T-helper 2 cell treated with Interferon-gamma antibody and Interleukin-4, amounts not matched to agents 100 ng/mL and 5 ng/mL, for 36 hours (primary cell): ENCODE results near the gene ZNF384. TPM values are rescaled to one million over a fixed set of nuclear protein-coding genes. Genes with fewer than 3 reads are reported as not detected.
"Not testable (repeated sequence)": the region's sequence is repeated elsewhere in the genome, so short reads cannot be mapped to it uniquely, and the experiment has no call there.

ENCODE experiments used
- intact Hi-C: fragments of 100-400 bp; cut with micrococcal nuclease; formaldehyde crosslinking; loops from one replicate; pipeline ENCODE4 v1.15.1; 2023
- total RNA-seq: library from RNA; stranded (reverse); gene quantifications from 2 replicates; pipeline ENCODE4 v1.2.3, GENCODE V29; 2022

Gene ZNF384
- 86.1 and 91.5 TPM in 2 replicates for total RNA-seq

DNA sequence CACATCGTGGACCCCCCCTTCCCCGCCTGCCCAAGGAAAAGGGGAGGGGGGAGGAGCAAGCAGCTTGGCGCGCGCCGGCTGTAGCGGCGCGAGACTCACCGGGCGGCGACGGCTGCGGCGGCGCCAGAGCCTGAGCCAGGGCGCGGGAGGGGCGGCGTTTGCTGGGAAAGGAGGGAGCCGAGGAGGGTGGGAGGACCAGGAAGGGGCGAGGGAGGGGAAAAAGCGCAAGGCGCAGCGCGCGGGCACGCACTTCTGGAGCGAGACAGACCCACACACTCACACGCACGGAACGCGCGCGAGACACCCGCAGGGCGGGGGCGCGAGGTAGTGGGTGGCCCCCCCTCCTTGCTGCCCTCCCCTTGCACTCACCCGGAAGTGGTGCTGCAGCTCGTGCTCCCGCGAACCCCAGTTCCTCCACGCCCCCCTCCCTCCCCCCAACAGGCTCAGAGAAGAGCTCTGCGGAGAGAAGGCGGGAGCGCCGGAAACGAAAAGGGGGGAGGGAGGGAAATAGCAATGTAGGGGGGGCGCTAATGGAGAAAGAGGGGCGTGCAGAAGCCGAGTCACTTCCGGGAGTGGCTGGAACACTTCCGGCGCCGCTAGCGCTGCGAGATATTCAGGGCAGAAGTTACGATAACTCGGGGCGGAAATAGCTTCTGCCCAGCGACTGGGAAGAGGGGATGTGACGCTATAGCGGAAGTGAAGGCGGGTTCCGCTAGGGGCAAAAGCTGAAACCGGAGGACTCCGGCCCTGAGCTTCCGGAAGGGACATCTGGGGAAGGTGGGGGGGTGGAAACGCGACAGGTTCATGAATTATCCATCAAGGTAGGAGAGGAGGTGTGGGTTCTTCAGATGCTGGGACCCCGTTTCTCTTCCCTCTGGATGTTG is at the start of gene ZNF384:
Gene ZNF384 (minus strand): TSS at position 377 of the 884 bp plus-strand sequence. CDS start 9,855 bp downstream, outside the sequence.
- intact Hi-C loops: loop anchor here (1.0 to 5.0 kb wide), 12 partner anchors 11 to 194 kb away; partner anchors contain the start of genes COPS7A, GAPDH, ING4 and MLF2

DNA sequence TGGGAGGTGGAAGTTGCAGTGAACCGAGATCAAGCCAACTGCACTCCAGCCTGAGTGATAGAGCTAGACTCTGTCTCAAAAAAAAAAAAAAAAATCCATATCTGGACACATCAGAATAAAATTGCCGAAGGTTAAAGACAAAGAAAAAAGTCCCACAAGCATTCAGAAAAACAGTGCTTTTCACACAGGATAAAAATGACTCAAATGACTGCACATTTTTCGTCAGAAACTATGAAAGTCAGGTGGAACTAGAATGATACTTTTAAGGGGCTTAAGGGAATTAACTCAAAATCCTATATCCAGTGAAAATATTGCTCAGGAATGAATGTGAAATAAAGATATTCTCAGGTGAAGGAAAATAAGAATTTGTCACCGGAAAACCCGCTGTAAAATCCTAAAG is 47.6 kb upstream of the ZNF384 start:
- intact Hi-C loops: no loop called here

DNA sequence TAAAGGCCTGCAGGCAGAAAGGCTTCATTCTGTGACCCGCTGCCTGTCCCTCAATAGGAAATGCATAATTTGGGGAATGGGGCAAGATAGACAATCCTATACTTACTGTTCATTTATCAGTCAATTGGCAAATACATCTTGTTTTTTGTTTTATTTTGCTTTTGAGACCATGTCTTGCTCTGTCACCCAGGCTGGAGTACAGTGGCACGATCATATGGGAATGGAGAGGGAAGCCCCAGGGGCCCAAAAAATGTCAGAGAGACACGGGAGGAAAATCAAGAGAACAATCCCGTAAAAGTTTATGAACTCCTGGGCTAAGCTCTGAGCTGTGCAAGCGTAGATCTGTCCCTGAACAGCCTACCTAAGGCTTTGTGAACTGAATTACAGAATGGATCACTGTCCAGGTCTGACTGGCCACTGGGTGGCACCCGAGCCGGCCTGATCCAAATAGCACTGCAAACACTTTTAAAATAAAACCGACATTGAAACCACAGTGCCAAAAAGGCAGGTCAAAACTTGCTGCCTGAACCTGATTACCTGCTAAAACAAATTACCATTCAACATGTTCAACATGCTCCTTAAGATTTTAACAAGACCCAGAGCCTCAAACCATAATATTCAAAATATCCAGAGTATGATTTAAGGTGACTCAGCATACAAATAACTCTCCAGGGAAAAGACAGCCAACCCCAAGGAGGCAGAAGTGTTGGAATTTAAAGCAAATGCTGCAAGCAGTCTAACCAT is 46.4 kb upstream of the ZNF384 start:
- intact Hi-C loops: no loop called here

DNA sequence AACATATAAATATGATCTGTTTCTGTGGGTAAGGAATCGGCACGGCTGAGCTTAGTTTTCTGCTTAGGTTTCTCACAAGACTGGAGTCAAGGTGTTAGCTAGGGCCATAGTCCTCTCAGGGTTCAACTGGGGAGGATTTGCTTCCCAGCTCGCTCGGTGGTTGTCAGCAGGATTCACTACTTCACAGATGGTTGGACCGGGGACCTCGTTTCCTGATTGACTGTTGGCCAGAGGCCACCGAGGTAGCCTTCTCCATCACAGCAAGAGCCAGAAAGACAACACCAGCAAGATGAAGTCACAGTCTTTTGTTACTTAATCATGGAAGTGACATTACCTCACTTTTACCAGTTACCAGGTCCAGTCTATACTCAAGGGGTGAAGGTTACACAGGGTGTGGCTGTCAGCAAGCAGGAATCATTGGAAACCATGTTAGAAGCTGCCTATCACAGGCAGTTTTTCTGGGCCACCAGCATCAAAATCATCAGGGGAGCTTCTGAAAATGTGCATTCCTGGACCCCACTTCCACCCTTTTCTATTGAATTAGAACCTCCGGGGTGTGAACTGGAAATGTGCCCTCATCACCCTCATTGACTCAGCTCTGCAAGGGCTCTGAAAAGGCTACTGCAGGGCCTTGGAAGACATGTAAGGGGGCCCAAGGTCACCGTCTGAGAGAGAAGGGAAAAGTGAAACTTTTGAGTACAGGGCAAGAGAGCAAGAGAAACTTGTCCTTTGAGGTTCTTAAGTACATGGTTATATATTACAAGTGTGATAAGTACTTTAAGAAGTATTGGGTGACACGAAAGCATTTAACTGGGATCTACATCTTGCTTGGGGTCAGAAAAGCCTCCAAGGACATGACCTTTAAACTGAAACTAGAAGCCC is 45.6 kb upstream of the ZNF384 start:
- intact Hi-C loops: no loop called here

DNA sequence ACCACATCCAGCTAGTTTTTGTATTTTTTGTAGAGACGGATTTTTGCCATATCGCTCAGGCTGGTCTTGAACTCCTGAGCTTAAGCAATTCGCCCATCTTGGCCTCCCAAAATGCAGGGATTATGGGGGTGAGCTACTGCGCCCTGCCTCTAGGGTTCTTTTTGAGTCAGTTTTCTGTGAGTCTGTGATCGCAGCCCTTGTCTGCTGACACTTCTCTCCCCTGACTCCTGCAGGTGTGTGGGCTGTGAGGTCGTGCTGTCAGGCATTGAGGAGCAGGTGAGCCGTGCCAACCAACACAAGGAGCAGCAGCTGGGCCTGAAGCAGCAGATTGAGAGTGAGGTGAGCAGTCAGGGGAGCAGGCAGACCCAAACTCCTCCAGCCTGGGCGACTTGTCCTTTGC is 41.0 kb upstream of the ZNF384 start:
- intact Hi-C loops: no loop called here

DNA sequence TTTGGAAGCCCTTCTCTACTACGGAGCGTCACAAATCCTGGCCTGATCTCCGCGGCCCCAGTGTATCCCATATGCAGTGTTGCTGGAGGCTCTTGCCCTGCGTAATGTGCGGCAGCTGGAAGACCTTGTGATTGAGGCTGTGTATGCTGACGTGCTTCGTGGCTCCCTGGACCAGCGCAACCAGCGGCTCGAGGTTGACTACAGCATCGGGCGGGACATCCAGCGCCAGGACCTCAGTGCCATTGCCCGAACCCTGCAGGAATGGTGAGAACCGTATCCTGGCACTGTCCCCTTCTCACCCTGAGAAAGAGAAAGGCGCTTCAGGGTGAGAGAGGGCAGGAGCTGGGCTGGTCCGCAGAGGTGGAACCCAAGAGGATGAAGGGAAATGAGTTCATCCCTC is 40.0 kb upstream of the ZNF384 start:
- intact Hi-C loops: no loop called here

DNA sequence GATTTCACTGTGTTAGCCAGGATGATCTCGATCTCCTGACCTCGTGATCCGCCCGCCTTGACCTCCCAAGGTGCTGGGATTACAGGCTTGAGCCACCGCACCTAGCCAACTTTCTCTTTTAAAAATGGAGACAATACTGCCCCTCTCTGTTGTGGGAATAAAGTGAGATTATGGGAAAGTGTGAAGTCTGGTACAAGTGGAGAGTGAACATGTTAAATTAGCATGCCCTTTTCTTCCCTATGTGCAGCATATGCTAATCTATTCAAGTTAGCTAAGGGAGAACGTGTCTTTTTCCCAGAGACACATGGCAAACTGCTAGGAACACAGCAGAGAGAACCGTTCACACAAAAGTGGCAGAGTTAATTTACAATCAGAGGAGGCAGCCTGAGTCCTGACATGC is 36.2 kb upstream of the ZNF384 start:
- intact Hi-C loops: loop anchor here (2.0 kb wide), 1 partner anchor 63 kb away; the partner anchor contains the start of gene CD4

DNA sequence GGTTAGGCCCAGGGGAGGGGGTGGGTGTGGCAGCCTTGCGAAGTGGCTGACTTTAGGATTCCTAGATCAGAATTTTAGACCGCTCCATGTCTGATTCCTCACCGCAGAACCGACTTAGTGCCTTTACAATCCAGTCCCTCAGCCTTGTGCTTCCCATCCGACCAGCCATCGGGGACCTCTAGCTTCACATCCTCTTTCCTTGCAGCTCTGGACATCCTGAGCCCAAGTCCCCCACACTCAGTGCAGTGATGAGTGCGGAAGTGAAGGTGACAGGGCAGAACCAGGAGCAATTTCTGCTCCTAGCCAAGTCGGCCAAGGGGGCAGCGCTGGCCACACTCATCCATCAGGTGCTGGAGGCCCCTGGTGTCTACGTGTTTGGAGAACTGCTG is 35.2 kb upstream of the ZNF384 start:
- intact Hi-C loops: loop anchor here (1.0 to 2.0 kb wide), 5 partner anchors 29 to 128 kb away; partner anchors contain the start of genes CD4, ING4, MLF2 and USP5

DNA sequence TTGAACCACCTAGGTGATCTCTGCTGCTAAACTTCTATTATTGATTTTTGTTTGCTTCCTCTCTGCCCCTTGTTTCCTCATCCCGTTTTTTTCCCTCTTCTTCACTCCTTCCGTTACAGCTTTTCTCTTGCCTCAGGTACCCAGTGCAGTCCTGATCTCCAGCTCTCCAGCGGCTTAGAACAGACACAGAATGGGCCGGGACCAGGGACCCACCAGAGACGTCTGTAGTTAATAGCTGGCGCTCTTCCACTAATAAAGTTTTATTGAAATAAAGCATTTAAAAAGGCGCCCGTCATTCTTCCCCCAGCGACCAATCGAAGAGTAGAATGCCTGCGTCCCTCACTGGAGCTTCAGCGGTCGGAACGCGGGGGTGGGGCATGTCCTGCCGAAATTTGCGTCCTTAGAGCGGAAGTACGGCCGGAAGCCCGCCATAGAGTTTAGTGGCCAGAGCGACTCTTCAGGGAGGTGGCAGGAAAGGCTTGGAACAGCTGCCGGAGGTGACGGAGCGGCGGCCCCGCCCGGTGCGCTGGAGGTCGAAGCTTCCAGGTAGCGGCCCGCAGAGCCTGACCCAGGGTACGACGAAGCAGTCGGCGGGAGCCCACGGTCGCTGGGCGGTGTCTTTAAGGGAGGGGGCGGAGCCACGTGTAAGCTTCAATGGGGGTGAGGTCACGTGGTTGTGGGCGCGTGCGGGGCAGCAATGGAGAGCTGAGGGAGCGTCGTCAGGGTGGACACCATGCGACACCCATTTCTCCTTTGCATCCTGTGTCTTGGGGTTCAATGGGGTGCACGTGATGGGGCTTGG is 34.6 kb upstream of the ZNF384 start, which contains the start of gene COPS7A:
Gene COPS7A (plus strand): TSS at position 440 of the 802 bp plus-strand sequence. CDS start 611 bp downstream, outside the sequence.
- intact Hi-C loops: loop anchor here (1.0 to 2.0 kb wide), 5 partner anchors 29 to 128 kb away; partner anchors contain the start of genes CD4, ING4, MLF2 and USP5

DNA sequence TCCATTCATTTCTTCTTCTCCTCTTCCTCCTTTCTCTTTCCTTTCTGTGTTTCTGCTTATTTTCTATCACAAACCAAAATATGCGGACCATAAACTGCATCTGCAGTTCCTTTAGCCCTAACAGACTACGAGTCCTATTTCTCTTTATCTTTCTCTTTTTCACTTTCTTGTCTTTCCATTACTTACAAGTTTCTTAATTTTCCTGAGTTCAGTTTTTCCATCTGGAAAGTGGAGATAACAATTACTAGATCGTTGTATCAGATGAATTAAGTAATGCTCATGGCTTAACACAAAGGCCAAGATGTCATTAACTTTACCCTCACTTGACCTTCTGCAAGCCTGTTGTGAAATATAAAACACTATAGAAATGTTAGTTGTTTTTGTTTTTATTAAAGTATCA is 33.7 kb upstream of the ZNF384 start:
- intact Hi-C loops: no loop called here

DNA sequence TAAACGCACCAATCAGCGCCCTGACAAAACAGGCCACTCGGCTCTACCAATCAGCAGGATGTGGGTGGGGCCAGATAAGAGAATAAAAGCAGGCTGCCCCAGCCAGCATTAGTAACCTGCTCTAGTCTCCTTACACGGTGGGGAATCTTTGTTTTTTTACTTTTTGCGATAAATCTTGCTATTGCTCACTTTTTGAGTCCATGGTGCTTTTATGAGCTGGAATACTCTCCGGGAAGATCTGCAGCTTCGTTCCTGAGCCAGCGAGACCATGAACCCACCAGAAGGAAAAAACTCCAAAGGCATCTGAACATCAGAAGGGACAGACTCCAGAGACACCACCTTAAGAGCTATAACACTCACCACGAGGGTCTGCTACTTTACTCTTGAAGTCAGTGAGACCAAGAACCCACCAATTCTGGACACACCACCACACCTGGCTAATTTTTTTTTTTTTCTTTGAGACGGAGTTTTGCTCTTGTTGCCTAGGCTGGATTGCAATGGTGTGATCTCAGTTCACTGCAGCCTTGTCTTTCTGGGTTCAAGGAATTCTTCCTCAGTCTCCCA is 27.8 kb upstream of the ZNF384 start:
- intact Hi-C loops: no loop called here

DNA sequence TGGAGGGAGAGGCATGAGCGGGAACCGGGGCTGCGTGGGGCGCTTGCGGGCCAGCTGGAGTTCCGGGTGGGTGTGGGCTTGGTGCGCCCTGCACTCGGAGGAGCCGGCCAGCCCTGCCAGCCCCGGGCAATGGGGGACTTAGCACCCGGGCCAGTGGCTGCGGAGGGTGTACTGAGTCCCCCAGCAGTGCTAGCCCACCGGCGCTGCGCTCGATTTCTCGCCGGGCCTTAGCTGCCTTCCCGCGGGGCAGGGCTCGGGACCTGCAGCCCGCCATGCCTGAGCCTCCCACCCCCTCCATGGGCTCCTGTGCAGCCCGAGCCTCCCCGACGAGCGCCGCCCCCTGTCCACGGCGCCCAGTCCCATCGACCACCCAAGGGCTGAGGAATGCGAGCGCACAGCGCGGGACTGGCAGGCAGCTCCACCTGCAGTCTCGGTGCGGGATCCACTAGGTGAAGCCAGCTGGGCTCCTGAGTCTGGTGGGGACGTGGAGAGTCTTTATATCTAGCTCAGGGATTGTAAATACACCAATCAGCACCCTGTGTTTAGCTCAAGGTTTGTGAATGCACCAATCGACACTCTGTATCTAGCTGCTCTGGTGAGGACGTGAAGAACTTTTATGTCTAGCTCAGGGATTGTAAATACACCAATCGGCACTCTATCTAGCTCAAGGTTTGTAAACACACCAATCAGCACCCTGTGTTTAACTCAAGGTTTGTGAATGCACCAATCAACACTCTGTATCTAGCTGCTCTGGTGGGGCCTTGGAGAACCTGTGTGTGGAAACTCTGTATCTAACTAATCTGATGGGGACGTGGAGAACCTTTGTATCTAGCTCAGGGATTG is 27.1 kb upstream of the ZNF384 start:
- intact Hi-C loops: not testable (repeated sequence)

DNA sequence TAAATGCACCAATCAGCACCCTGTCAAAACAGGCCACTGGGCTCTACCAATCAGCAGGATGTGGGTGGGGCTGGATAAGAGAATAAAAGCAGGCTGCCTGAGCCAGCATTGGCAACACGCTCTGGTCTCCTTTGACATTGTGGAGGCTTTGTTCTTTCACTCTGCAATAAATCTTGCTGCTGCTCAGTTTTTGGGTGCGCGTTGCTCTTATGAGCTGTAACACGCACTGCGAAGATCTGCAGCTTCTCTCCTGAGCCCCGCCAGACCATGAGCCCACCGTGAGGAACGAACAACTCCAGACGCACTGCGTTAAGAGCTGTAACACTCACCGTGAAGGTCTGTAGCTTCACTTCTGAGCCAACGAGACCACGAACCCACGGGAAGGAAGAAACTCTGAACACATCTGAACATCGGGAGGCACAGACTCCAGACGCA is 19.8 kb upstream of the ZNF384 start:
- intact Hi-C loops: no loop called here

DNA sequence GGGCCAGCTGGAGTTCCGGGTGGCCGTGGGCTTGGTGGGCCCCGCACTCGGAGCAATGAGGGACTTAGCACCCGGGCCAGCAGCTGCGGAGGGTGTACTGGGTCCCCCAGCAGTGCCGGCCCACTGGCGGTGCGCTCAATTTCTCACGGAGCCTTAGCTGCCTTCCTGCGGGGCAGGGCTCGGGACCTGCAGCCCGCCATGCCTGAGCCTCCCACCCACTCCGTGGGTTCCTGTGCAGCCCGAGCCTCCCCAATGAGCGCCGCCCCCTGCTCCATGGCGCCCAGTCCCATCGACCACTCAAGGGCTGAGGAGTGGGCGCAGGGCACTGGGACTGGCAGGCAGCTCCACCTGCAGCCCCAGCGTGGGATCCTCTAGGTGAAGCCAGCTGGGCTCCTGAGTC is 19.2 kb upstream of the ZNF384 start:
- intact Hi-C loops: not testable (repeated sequence)

DNA sequence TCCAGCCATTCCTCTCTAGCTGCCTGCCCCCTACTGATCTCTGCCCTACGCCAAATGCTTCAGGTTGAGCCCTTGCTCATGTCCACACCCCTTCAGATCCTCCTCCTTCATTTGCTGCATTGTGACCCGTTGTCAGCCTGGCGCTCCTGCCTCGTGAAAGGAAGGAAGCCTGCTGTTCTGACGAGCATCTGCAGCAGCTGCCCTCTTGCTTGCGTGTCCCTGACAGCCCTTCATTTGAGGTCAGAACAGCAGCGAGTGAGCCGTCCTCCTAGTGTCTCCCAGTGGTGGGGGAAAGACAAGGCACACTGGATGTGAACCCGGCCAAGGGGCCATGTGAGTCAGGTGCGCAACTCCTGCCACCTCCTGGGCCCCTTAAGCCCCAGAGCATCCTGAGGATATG is 14.5 kb upstream of the ZNF384 start:
- intact Hi-C loops: loop anchor here (5.0 kb wide), 1 partner anchor 89 kb away; no protein-coding TSS in a partner anchor

DNA sequence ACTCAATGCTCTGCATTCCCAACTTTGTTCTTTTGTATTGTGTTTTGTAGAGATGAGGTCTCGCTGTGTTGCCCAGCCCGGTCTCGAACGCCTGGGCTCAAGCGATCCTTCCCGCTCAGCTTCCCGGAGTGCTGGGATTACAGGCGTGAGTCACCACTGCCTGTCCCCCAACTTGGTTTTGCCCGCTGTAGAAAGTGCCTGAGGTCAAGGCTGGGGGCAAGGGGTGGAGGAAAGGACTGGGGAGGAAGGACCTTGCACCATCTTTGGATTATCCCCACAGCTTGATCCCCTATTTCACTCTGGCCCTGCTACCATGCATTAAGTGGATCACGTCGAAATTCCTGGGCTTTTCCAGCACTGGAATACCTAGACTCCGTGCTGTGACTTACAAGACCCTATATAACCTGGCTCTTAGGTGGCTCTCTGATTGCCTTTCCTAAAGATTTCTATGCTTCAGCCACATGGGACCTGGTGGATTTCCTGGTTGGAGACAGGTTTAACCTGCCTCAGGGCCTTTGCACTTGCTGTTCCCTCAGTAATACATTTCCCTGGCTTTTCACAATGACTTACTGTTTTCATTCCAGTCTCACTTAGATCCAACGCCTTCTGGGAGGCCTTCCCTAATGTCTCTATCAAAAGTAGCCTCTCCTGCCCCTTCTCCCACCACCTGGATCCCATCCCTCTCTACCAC is 12.0 kb upstream of the ZNF384 start:
- intact Hi-C loops: loop anchor here (5.0 kb wide), 1 partner anchor 91 kb away; no protein-coding TSS in a partner anchor

DNA sequence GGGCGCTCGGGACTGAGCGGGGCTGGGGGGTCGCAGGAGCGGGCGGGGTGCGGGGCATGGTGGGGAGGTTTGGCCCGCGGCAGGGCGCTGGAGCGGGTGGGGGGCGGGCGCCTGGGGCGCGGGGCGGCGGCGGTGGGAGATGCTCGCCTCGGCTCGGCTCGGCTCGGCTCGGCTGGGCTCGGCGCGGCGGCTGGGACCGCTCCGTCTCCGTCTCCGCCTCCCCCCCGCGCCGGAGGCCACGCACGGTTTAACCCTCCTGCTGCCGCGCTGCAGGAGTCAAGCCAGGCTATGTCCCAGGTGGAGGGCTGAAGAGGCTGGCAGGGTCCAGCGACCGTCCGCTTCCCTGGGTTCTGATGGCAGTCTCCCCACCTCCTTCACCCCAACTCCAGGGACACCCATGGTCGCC is 11.5 kb upstream of the ZNF384 start, which contains the start of gene PIANP:
Gene PIANP (minus strand): TSS at position 170 of the 406 bp plus-strand sequence. CDS start 2,754 bp downstream, outside the sequence.
- intact Hi-C loops: loop anchor here (1.0 to 5.0 kb wide), 2 partner anchors 11 to 92 kb away; partner anchors contain the start of gene ZNF384
